Transverse colon (tissue), 4 donors: Measurements from ENCODE around the gene BOD1.

Experiments
- CTCF ChIP-seq, 5 experiments: fragments of 200-600 bp in 3 of 5; fragments of 450-650 bp in 2 of 5; sonication (generic) in 3 of 5; IDR thresholded peaks; 1 replicate in 2 of 5; 2 replicates in 3 of 5; pipeline ENCODE4 v1.5.1; 2016 to 2017; ENCODE audit warnings: antibody characterized with exemption in 5 of 5, inconsistent platforms in 3 of 5, mild to moderate bottlenecking in 2 of 5, moderate library complexity in 1 of 5
- EP300 ChIP-seq: sonication (generic); formaldehyde crosslinking; IDR thresholded peaks from one replicate; pipeline ENCODE4 v1.6.1; 2017; ENCODE audit warnings: antibody characterized with exemption, low read depth
- POLR2A ChIP-seq: fragments of 450-650 bp; IDR thresholded peaks from one replicate; pipeline ENCODE4 v1.6.1; 2016; ENCODE audit warnings: antibody characterized with exemption, mild to moderate bottlenecking, moderate library complexity
- POLR2AphosphoS5 ChIP-seq, 3 donors: sonication (generic); formaldehyde crosslinking; IDR thresholded peaks; one replicate each; pipeline ENCODE4 v1.6.1; 2016; ENCODE audit warnings: antibody characterized with exemption in 3 of 3

- TF ChIP-seq POLR2AphosphoS5 (IDR thresholded peaks at IDR 0.05): no peak
- TF ChIP-seq POLR2A: no peak
- TF ChIP-seq CTCF (IDR thresholded peaks at IDR 0.05): no peak
- no peak for TF ChIP-seq EP300
Measured at GRCh38 chr5:173640156-173640804, 23.8 kb upstream of the BOD1 start.
